ENCODE results near the gene USP8.
"Not testable (repeated sequence)": the region's sequence is repeated elsewhere in the genome, so short reads cannot be mapped to it uniquely, and the experiment has no call there.

Gene USP8

GRCh38 chr15:50452927-50453326 is 28.7 kb downstream of the USP8 start:
- DNase-seq, result no peak

DNA sequence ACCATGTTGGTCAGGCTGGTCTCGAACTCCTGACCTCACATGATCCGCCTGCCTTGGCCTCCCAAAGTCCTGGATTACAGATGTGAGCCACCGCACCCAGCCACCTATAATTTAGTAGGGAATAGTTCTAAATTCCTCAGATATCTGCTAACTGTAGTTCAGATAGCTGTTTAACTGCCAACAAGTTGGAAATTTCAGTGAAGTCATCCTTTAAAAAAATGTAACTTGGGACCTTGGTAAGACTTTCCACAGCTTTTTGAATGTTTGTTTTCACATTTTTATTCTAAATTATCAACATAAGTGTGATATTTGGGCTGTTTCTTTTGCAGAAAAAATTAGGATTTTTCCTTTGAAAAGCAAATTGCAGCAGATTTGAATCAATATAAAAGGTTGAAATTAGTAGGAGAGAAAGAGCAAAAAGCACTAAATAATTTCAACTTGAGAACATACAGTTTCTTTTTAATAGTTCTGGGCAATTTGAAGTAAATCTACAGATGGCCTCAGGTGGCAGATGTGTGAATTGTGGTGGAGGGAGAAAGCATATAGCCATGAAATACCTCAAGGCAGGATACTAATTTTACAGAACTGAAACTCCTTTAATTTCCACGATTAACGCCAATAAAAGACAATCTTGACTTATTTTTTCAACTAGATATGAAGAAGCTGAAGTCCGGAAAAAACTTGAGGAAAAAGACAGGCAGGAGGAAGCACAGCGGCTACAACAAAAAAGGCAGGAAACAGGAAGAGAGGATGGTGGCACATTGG is 34.3 kb downstream of the USP8 start:
- DNase-seq, result no peak

- DNase-seq, result no peak
Observed at GRCh38 chr15:50463423-50464358, 39.5 kb downstream of the USP8 start.

DNA sequence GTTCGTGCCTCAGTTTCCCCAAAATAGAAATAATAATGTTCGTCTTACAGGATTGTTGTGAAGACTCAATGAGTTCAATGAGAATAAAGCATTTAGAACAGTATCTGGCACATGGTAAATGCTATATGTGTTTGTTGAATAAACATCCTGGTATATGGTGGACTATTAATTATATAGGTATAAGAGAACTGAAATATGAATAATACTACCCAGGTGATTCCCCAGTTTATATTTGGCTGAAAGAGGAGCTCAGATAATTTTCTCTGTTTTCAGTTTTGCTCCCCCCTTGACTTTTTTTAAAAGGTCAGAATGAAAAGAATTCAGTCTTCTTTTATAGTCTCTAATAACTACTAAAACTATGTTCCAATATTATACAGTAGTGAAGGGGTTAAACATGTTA is 46.9 kb downstream of the USP8 start:
- DNase-seq, result no peak

- no peak for DNase-seq
Observed at GRCh38 chr15:50476143-50476542, 51.9 kb downstream of the USP8 start.

DNA sequence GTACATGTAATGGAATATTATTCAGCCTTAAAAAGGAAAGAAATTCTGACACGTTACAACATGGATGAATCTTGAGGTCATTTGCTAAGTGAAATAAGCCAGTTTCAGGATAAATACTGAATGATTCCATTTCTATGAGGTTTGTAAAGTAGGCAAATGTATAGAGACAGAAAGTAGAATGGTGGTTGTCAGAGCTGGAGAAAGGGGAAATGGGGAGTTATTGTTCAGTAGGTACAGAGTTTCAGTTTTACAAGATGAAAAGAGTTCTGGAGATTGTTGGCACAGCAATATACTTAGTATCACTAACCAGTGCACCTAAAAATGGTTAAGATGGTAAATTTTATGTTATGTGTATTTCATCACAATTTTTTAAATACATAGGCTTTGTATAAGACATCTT is 60.6 kb downstream of the USP8 start:
- no peak for DNase-seq

GRCh38 chr15:50485389-50485788 is 61.2 kb downstream of the USP8 start:
- no peak for DNase-seq

GRCh38 chr15:50487287-50487686 is 63.1 kb downstream of the USP8 start:
- DNase-seq, result no peak

DNA sequence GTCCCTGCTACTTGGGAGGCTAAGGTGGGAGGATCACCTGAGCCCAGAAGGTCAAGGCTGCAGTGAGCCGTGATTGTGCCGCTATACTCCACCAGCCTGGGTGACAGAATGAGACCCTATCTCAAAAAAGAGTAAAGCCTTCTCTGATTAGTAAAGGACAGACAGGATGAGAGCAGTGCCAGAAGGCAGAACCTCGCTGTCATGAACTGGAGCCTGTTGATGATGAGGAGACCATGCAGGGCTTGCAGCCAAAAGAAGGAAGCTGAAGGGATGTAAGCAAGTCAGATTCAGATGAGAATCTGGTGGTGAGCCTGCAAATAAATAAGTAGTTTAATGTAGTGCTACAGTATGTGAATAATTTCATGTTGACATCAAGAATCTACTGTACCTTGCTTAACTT is 69.4 kb downstream of the USP8 start:
- no peak for DNase-seq

DNA sequence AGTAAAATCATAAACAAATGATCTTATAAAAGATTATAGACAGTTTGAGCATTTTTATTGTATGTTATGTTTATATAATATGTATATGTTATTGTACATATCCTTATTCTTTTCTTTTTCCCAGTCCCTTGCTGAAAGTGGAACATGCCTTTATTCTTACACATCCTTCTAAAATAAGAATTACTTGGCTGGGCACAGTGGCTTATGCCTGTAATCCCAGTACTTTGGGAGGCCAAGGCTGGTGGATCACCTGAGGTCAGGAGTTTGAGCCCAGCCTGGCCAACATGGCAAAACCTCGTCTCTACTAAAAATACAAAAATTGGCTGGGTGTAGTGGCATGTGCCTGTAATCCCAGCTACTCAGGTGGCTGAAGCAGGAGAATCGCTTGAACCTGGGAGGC is 70.3 kb downstream of the USP8 start:
- not testable (repeated sequence) for DNase-seq

GRCh38 chr15:50496692-50497091 is 72.5 kb downstream of the USP8 start:
- no peak for DNase-seq

DNA sequence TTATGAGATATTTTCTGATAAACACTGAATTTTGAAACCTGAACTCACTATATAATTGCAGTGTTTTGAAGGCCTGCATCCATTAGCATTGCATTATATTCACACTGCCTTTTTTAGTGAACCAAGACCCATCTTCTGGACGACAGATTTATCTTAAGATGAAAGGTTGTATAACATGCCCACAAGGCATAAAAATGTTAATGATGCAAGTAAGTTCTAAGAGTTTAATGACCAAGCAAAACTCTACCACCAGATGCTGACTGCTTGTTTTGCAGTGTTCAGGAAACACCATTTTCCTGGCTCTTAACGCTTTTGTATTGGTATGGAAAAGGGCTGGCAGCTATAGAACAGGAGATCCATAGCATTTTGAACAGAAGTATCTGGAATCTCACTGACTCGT is 76.1 kb downstream of the USP8 start:
- DNase-seq, result no peak

GRCh38 chr15:50501815-50502214 is 77.6 kb downstream of the USP8 start:
- no peak for DNase-seq

DNA sequence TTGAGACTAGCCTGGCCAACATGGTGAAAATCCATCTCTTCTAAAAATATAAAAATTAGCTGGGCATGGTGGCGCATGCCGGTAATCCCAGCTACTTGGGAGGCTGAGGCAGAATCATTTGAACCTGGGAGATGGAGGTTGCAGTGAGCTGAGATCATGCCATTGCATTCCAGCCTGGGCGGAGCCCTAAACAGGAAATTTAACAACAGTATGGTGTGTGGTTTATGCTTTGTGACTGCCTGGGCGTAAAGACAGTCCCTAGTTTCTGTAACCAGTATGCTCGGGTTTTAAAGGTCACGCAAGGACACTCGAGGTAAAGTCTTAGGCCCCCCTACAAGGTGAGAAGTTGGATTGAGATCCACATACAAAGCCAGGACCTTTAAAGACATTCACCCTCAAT is 78.9 kb downstream of the USP8 start:
- no peak for DNase-seq

DNA sequence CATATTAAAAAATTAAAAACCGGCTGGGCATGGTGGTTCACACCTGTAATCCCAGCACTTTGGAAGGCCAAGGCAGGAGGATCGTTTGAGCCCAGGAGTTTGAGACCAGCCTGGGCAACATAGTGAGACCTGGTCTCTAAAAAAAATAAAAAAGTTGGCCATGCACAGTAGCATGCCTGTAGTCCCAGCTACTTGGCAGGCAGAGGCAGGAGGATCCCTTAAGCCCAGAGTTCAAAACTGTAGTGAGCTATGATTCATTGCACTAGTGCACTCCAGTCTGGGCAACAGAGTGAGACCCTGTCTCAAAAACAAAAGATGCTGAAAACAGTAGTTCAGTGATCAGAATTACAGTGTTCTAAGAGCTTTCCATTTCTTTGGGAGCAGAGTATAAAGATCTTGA is 81.5 kb downstream of the USP8 start:
- not testable (repeated sequence) for DNase-seq

- no peak for DNase-seq
Observed at GRCh38 chr15:50506121-50506520, 81.9 kb downstream of the USP8 start.

- DNase-seq, result no peak
Observed at GRCh38 chr15:50513001-50513400, 88.8 kb downstream of the USP8 start.

DNA sequence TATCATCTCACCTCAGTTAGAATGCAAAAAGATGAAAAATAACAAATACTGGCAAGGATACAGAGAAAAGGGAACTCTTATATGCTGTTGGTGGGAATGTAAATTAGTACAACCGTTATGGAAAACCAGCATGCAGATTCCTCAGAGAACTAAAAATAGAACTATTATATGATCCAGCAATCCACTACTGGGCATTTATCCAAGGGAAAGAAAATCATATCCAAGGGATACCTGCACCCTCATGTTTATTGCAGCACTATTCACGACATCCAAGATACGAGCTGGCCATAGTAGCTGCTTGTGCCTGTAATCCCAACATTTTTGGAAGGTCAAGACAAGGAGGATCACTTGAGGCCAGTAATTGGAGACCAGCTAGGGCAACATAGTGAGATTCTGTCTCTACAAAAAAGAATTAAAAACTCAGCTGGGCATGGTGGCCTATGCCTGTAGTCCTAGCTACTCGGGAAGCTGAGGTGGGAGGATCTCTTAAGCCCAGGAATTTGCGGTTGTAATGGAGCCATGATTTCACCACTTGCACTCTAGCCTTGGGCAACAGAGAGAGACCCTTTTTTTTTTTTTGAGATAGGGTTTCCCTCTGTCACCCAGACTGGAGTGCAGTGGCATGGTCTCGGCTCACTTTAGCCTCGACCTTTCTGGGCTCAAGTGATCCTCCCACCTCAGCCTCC is 95.7 kb downstream of the USP8 start:
- no peak for DNase-seq

GRCh38 chr15:50523851-50524251 is 99.6 kb downstream of the USP8 start:
- DNase-seq, result no peak

GRCh38 chr15:50531163-50531562 is 107.0 kb downstream of the USP8 start:
- DNase-seq, result no peak

- DNase-seq, result no peak
Observed at GRCh38 chr15:50531766-50532165, 107.6 kb downstream of the USP8 start.

DNA sequence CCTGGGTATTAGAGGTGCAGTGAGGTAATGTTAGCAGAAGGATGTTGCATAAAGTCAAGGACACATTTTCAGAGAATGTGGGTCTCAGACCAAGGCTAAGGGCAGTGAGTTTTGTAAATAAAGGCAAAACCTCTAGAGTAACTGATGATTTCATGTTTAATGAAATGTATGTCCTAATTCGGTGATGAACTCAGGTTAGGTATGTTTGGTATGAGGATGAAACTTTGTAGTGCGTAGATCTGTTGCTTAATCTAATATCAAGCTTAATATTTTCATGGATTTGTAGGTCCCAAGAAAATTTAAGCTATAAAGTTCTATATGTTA is 118.6 kb downstream of the USP8 start:
- DNase-seq, result no peak

GRCh38 chr15:50543556-50543955 is 119.4 kb downstream of the USP8 start:
- no peak for DNase-seq

GRCh38 chr15:50544368-50544767 is 120.2 kb downstream of the USP8 start:
- no peak for DNase-seq
